A549 (cell line): ENCODE data around the gene IFITM10. TPM values are rescaled to one million over a fixed set of nuclear protein-coding genes. Genes with fewer than 3 reads are reported as not detected.
A peak's percentile ranks its signal among the peaks of the same experiment; 100 is the strongest.

Source experiments
- ATAC-seq, 2 experiments: fragments of 200-7000 bp in 1 of 2; fragments of >200 bp in 1 of 2; cut with Nextera tagmentation in 1 of 2; cut with Tn5 transposase in 1 of 2; 3 replicates each; pipeline versions ENCODE4 v1.8.0 to v1.9.1; 2018 to 2020; ENCODE audit warnings: mild to moderate bottlenecking in 1 of 2, moderate library complexity in 1 of 2
- CTCF ChIA-PET: fragments of 300-600 bp; sonication (Branson Sonifier 250); formaldehyde crosslinking; extraction: SDS; loops from one replicate; lab custom pipeline; 2021; ENCODE audit warnings: antibody characterized with exemption, inconsistent platforms; lab: Yijun Ruan, JAX
- POLR2A ChIA-PET: fragments of 350-600 bp; formaldehyde crosslinking; extraction: SDS; loops from one replicate; lab custom pipeline; 2021; ENCODE audit warnings: antibody characterized with exemption, inconsistent platforms; lab: Yijun Ruan, JAX
- DNase-seq, 2 experiments: peaks; one replicate each; pipeline versions ENCODE4 v3.0.0 to v3.0.0-alpha.2; 2011 to 2016; ENCODE audit warnings: low read depth in 1 of 2, low spot score in 1 of 2
- FAIRE-seq: peaks from 2 replicates; lab custom pipeline; 2011; peaks lifted over from hg19 to GRCh38; lab: Jason Lieb, UNC
- H3K27ac ChIP-seq, 2 experiments: fragments of >200 bp; sonication (Bioruptor Twin); formaldehyde crosslinking; 3 replicates each; pipeline ENCODE4 v1.5.1; 2016 to 2017
- H3K4me1 ChIP-seq: fragments of >200 bp; sonication (Bioruptor Twin); formaldehyde crosslinking; 3 replicates; pipeline ENCODE4 v1.6.1; 2016
- H3K4me2 ChIP-seq: fragments of >200 bp; sonication (Bioruptor Twin); formaldehyde crosslinking; 3 replicates; pipeline ENCODE4 v1.6.1; 2016
- H3K4me3 ChIP-seq: fragments of >200 bp; sonication (Bioruptor Twin); formaldehyde crosslinking; 3 replicates; pipeline ENCODE4 v1.5.1; 2016
- H3K9me3 ChIP-seq: fragments of >200 bp; sonication (Bioruptor Twin); formaldehyde crosslinking; 3 replicates; pipeline ENCODE4 v1.6.1; 2016
- BHLHE40 ChIP-seq: IDR thresholded peaks from 2 replicates; pipeline ENCODE4 v1.6.1; 2012; ENCODE audit warnings: low read depth, low read length, inconsistent platforms
- CHD2 ChIP-seq: fragments of 150-350 bp; IDR thresholded peaks from 2 replicates; pipeline ENCODE4 v1.6.1; 2014; ENCODE audit warnings: low read length; ENCODE audit not compliant: partially characterized antibody
- EHF ChIP-seq: fragments of 250-450 bp; sonication (Bioruptor Pico); IDR thresholded peaks from 2 replicates; pipeline ENCODE4 v1.5.0; 2020; ENCODE audit warnings: mild to moderate bottlenecking
- EHMT2 ChIP-seq: fragments of 200-600 bp; sonication (generic); IDR thresholded peaks from 2 replicates; pipeline ENCODE4 v1.6.1; 2016; ENCODE audit warnings: antibody characterized with exemption, low read depth, mild to moderate bottlenecking, moderate library complexity
- EP300 ChIP-seq, 2 experiments: fragments of >200 bp; sonication (Bioruptor Twin); formaldehyde crosslinking; IDR thresholded peaks; 2 replicates in 1 of 2; 3 replicates in 1 of 2; pipeline ENCODE4 v1.6.1; 2016 to 2017
- ESRRA ChIP-seq: fragments of 150-350 bp; IDR thresholded peaks from 2 replicates; pipeline ENCODE4 v1.6.1; 2014; ENCODE audit warnings: mild to moderate bottlenecking, low read length, borderline replicate concordance
- FOSB ChIP-seq: fragments of 250-450 bp; sonication (Bioruptor Pico); IDR thresholded peaks from 2 replicates; pipeline ENCODE4 v1.5.0; 2020; ENCODE audit warnings: mild to moderate bottlenecking, moderate library complexity
- GATA3 ChIP-seq: IDR thresholded peaks from 2 replicates; pipeline ENCODE4 v1.6.1; 2012; ENCODE audit warnings: borderline replicate concordance
- HEYL ChIP-seq: fragments of 250-450 bp; sonication (Bioruptor Pico); IDR thresholded peaks from 2 replicates; pipeline ENCODE4 v1.8.0; 2021; ENCODE audit warnings: mild to moderate bottlenecking, moderate library complexity
- HOXA7 ChIP-seq: fragments of 250-450 bp; sonication (Bioruptor Pico); IDR thresholded peaks from 2 replicates; pipeline ENCODE4 v1.5.0; 2020; ENCODE audit warnings: mild to moderate bottlenecking, moderate library complexity
- HOXB13 ChIP-seq: fragments of 250-450 bp; sonication (Bioruptor Pico); IDR thresholded peaks from 2 replicates; pipeline ENCODE4 v1.5.0; 2020; ENCODE audit warnings: low read depth, mild to moderate bottlenecking, moderate library complexity
- JUN ChIP-seq, 2 experiments: fragments of >200 bp; sonication (Bioruptor Twin); formaldehyde crosslinking; IDR thresholded peaks; 2 replicates in 1 of 2; 3 replicates in 1 of 2; pipeline ENCODE4 v1.6.1; 2016 to 2017
- JUNB ChIP-seq: fragments of >200 bp; sonication (Bioruptor Twin); formaldehyde crosslinking; IDR thresholded peaks from 2 replicates; pipeline ENCODE4 v1.6.1; 2016
- KDM1A ChIP-seq: fragments of 200-600 bp; sonication (generic); IDR thresholded peaks from 2 replicates; pipeline ENCODE4 v1.6.1; 2016; ENCODE audit warnings: low read depth, mild to moderate bottlenecking
- MAFK ChIP-seq: fragments of 450-650 bp; IDR thresholded peaks from 2 replicates; pipeline ENCODE4 v1.6.1; 2014; ENCODE audit not compliant: partially characterized antibody
- MAZ ChIP-seq: fragments of 150-350 bp; IDR thresholded peaks from 2 replicates; pipeline ENCODE4 v1.6.1; 2014; ENCODE audit warnings: antibody characterized with exemption, low read depth, low read length, borderline replicate concordance
- MYC ChIP-seq: IDR thresholded peaks from 2 replicates; pipeline ENCODE4 v1.6.1; 2012; ENCODE audit warnings: mild to moderate bottlenecking, inconsistent platforms, low read length, improper control_type of control experiment, borderline replicate concordance
- POLR2AphosphoS2 ChIP-seq: conservative IDR thresholded peaks from 2 replicates; pipeline ENCODE4 v1.6.1; 2012; ENCODE audit warnings: low read length, improper control_type of control experiment, inconsistent platforms
- SMC3 ChIP-seq: fragments of >200 bp; sonication (Bioruptor Twin); formaldehyde crosslinking; IDR thresholded peaks from 3 replicates; pipeline ENCODE4 v1.6.1; 2018; ENCODE audit warnings: inconsistent platforms
- TP53 ChIP-seq: fragments of 250-450 bp; sonication (Bioruptor Pico); IDR thresholded peaks from 2 replicates; pipeline ENCODE4 v1.5.0; 2021; ENCODE audit warnings: mild to moderate bottlenecking, moderate library complexity
- ZFP36 ChIP-seq: fragments of 450-650 bp; IDR thresholded peaks from 2 replicates; pipeline ENCODE4 v1.6.1; 2014; ENCODE audit warnings: borderline replicate concordance; ENCODE audit not compliant: partially characterized antibody
- ZNF302 ChIP-seq: fragments of 250-450 bp; sonication (Bioruptor Pico); IDR thresholded peaks from 2 replicates; pipeline ENCODE4 v1.9.0; 2021; ENCODE audit warnings: inconsistent platforms, mild to moderate bottlenecking, moderate library complexity
- WGBS: methylation state at CpG from one replicate; pipeline ENCODE4 v1.1.6; 2017; ENCODE audit errors: missing lambda C conversion rate; 5-methylcytosine and 5-hydroxymethylcytosine counted together
- polyA plus RNA-seq, 4 experiments: library from polyadenylated mRNA; depleted of rRNA in 3 of 4; stranded (reverse); fragments of >200 nt; fragmentation: RNase III in 1 of 4; extraction: RNeasy Plus Mini Kit Qiagen cat#74134 plus additional on column Dnase treatment in 1 of 4; gene quantifications; 2 replicates in 3 of 4; 3 replicates in 1 of 4; pipeline ENCODE4 v1.2.3, GENCODE V29; 2011 to 2017
- TF ChIP-seq, protein P1 (sequence below): fragments of >200 bp; sonication (Bioruptor Twin); formaldehyde crosslinking; IDR thresholded peaks from 3 replicates; pipeline ENCODE4 v1.5.1; 2016
- TF ChIP-seq, protein P2 (sequence below): fragments of 250-450 bp; sonication (Bioruptor Pico); IDR thresholded peaks from 2 replicates; pipeline ENCODE4 v1.5.0; 2020; ENCODE audit warnings: low read depth, mild to moderate bottlenecking, moderate library complexity
- TF ChIP-seq, protein P3 (sequence below): fragments of 150-350 bp; IDR thresholded peaks from 2 replicates; pipeline ENCODE4 v1.6.1; 2014; ENCODE audit warnings: low read depth, mild to moderate bottlenecking, low read length

Gene IFITM10
- polyA plus RNA-seq, 2 of the 4 experiments (the other 2 are of a cell fraction): 0.28 to 0.67 TPM

DNA sequence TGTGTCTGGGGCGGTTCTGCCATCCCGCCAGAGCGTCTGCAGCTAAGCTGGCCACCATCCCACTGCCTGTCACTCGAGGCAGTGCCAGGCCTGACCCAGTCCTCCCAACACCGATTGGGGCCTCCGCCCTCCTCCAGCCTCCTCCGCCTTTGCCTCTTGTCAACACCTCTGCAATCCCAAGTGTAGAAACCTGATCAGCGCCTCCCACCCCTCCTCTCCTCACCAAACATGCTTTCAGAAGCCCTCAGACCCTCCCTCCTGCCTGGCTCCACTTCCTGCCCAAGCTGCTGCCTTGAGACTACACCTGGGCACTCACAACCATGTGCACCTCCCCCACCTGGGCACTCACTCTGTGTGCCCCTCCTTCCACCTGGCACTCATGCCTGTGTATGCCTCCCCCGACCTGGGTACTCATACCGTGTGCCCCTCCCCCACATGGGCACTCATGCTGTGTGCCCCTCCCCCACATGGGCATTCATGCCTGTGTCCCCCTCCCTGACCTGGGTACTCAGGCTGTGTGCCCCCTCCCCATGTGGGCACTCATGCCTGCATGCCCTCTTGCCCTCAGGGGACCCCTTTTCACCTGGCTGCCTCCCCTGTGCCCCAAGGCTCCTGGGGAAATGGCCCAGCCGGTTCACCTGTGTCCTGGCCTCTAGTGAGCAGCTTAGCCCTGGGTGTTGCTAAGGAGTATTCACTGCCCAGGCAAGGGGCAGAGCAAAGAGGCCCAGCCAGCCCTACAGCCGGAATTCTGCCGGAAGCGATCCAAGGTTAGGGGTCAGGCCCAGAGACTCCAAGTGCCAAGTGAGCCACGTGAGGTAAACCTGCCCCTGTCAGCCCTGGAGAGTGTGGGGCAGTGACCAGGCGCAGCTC lies 5.5 kb upstream of the IFITM10 start:
- no peak overlapping the region for H3K4me3 ChIP-seq
- ATAC-seq: no peak
- DNase-seq: no peak
- H3K4me1 ChIP-seq: peaks cover 24% of the 10 kb centered on the region
- H3K4me2 ChIP-seq: no peak overlapping the region
- CTCF ChIA-PET: interaction anchor here (0.9 to 2.7 kb wide), 6 partner anchors 62 to 115 kb away, joined by 3 to 19 read pairs (median 8); no protein-coding TSS in a partner anchor
- no peaks in the 10 kb centered on the region for H3K9me3 ChIP-seq
- 91% methylated on average over 13 of the region's 16 CpGs for WGBS
- H3K27ac ChIP-seq: peak overlapping the region in 1 of 2 experiments; percentile 29; a peak in 1 of 6 replicates
- no peak for FAIRE-seq
- no peak for TF ChIP-seq ZFP36
- TF ChIP-seq CHD2: peak; percentile 40
- POLR2A ChIA-PET: interaction anchor here (0.5 to 1.2 kb wide), 2 partner anchors 8 to 43 kb away, joined by 3 to 5 read pairs; partner anchors contain the start of gene CTSD

DNA sequence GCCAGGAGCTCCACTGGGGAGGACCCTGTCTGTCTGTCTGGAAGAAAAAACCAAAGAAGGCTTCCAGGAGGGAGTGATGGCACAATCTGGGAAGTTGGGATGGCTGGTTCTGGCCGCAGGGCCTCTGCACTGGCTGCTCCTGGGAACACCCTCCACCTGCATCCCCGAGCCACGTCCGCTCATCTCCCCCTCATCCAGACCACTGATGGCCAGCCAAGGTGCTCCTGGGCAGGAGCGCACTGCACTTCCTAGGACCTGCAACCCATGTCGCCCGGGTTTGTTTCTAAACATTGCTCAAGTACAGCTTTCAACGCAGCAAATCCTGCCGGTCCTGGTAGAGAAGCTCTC lies 4.9 kb upstream of the IFITM10 start:
- no peaks in the 10 kb centered on the region for H3K9me3 ChIP-seq
- no peak overlapping the region for H3K4me3 ChIP-seq
- FAIRE-seq (no peak), DNase-seq (no peak), ATAC-seq (no peak)
- ChIA-PET CTCF (interaction anchor here (0.9 to 1.6 kb wide), 3 partner anchors 61 to 77 kb away, joined by 3 to 12 read pairs (median 6); no protein-coding TSS in a partner anchor), POLR2A (interaction anchor here (0.5 to 1.2 kb wide), 2 partner anchors 8 to 44 kb away, joined by 3 to 5 read pairs; partner anchors contain the start of gene CTSD)
- 90% methylated on average over 9 of the region's 9 CpGs for WGBS
- TF ChIP-seq ESRRA: no peak
- no peak for TF ChIP-seq TP53 (CRISPR knock-in tag)
- no peak for TF ChIP-seq GATA3
- TF ChIP-seq POLR2AphosphoS2: no peak
- no peak for TF ChIP-seq MAFK
- TF ChIP-seq ZNF302: no peak
- no peak for TF ChIP-seq EHF (CRISPR knock-in tag)
- TF ChIP-seq EHMT2: no peak
- TF ChIP-seq, protein P1, sequence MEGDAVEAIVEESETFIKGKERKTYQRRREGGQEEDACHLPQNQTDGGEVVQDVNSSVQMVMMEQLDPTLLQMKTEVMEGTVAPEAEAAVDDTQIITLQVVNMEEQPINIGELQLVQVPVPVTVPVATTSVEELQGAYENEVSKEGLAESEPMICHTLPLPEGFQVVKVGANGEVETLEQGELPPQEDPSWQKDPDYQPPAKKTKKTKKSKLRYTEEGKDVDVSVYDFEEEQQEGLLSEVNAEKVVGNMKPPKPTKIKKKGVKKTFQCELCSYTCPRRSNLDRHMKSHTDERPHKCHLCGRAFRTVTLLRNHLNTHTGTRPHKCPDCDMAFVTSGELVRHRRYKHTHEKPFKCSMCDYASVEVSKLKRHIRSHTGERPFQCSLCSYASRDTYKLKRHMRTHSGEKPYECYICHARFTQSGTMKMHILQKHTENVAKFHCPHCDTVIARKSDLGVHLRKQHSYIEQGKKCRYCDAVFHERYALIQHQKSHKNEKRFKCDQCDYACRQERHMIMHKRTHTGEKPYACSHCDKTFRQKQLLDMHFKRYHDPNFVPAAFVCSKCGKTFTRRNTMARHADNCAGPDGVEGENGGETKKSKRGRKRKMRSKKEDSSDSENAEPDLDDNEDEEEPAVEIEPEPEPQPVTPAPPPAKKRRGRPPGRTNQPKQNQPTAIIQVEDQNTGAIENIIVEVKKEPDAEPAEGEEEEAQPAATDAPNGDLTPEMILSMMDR: no peak
- no peak for TF ChIP-seq HOXA7 (CRISPR knock-in tag)
- TF ChIP-seq EP300 (IDR thresholded peaks at IDR 0.05): no peak
- TF ChIP-seq, protein P2, sequence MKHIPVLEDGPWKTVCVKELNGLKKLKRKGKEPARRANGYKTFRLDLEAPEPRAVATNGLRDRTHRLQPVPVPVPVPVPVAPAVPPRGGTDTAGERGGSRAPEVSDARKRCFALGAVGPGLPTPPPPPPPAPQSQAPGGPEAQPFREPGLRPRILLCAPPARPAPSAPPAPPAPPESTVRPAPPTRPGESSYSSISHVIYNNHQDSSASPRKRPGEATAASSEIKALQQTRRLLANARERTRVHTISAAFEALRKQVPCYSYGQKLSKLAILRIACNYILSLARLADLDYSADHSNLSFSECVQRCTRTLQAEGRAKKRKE (CRISPR knock-in tag): no peak
- TF ChIP-seq HOXB13: no peak
- no peak overlapping the region for H3K27ac ChIP-seq
- H3K4me2 ChIP-seq: no peak overlapping the region
- peaks cover 24% of the 10 kb centered on the region for H3K4me1 ChIP-seq

DNA sequence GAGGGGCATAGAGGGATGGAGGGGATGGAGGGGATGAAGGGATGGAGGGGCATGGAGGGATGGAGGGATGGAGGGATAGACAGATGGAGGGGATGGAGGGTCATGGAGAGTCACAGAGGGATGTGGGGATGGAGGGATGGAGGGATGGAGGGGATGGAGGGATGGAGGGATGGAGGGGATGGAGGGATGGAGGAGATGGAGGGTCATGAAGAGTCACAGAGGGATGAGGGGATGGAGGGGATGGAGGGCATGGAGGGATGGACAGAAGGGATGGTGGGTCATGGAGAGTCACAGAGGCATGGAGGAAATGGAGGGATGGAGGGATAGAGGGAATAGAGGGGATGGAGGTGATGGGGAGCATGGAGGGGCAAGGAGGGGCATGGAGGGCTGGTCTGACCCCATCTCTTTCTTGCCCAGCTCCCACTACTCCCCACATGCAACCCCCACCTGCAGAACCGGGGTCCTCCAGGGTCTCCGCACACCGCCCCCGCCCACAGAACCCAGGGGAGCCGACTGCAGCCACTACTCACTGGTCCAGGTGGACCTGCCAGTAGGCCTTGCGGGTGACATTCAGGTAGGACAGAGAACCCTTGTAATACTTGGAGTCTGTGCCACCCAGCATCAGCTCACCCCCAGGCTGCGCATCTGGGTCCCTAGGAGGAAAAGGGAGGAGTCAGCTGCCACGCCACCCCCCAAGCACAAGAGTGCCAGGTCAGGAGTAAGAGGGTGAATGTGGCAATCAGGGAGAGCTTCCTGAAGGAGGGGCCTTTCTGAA lies 4.2 kb upstream of the IFITM10 start:
- Histone ChIP-seq H3K4me1 (peaks cover 24% of the 10 kb centered on the region), H3K9me3 (no peaks in the 10 kb centered on the region), H3K4me3 (no peak overlapping the region), H3K4me2 (no peak overlapping the region), H3K27ac (no peak overlapping the region)
- no peak for ATAC-seq
- no peak for FAIRE-seq
- ChIA-PET CTCF (interaction anchor here (0.9 to 1.6 kb wide), 3 partner anchors 60 to 78 kb away, joined by 3 to 12 read pairs (median 6); no protein-coding TSS in a partner anchor), POLR2A (interaction anchor here (1.2 kb wide), 1 partner anchor 9 kb away, joined by 3 read pairs; the partner anchor contains the start of gene CTSD)
- TF ChIP-seq MAZ (no peak), JUN (IDR thresholded peaks at IDR 0.05) (no peak), KDM1A (no peak), EP300 (IDR thresholded peaks at IDR 0.05) (no peak), MYC (no peak), EHF (CRISPR knock-in tag) (no peak), SMC3 (no peak), CHD2 (no peak), JUNB (no peak), HEYL (CRISPR knock-in tag) (no peak), BHLHE40 (no peak), FOSB (CRISPR knock-in tag) (no peak)
- TF ChIP-seq, protein P3, sequence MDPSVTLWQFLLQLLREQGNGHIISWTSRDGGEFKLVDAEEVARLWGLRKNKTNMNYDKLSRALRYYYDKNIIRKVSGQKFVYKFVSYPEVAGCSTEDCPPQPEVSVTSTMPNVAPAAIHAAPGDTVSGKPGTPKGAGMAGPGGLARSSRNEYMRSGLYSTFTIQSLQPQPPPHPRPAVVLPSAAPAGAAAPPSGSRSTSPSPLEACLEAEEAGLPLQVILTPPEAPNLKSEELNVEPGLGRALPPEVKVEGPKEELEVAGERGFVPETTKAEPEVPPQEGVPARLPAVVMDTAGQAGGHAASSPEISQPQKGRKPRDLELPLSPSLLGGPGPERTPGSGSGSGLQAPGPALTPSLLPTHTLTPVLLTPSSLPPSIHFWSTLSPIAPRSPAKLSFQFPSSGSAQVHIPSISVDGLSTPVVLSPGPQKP: no peak
- 95% methylated on average over 8 of the region's 8 CpGs for whole genome bisulfite sequencing
- DNase-seq: no peak
